HepG2 (cell line): ENCODE results near the gene NCAPG. TPM values are rescaled to one million over a fixed set of nuclear protein-coding genes. Genes with fewer than 3 reads are reported as not detected.

ENCODE experiments used
- ATAC-seq: fragments of 200-7000 bp; cut with Tn5 transposase; 3 replicates; pipeline ENCODE4 v1.9.1; 2020; ENCODE audit warnings: mild to moderate bottlenecking, moderate library complexity
- BruUV-seq: library from RNA; stranded (reverse); fragments of 400-500 nt; replicated peaks from 2 replicates; lab custom pipeline; 2021; lab: Mats Ljungman, UMichigan
- CTCF ChIA-PET: fragments of 300-600 bp; formaldehyde crosslinking; extraction: SDS; loops from one replicate; lab custom pipeline; 2021; ENCODE audit warnings: low total read pairs, inconsistent platforms, low intra/inter-chr PET ratio; lab: Yijun Ruan, JAX
- POLR2A ChIA-PET: fragments of 350-600 bp; sonication (Branson Sonifier 250); formaldehyde crosslinking; loops from one replicate; lab custom pipeline; 2020; ENCODE audit warnings: antibody characterized with exemption, inconsistent platforms; lab: Yijun Ruan, JAX
- DNase-seq: peaks from one replicate; pipeline ENCODE4 v3.0.0-alpha.2; 2015; ENCODE audit warnings: low spot score
- FAIRE-seq: peaks from 3 replicates; lab custom pipeline; 2011; peaks lifted over from hg19 to GRCh38; lab: Jason Lieb, UNC
- H2AFZ ChIP-seq: one replicate; pipeline ENCODE4 v1.6.1; 2011; ENCODE audit warnings: low read length, inconsistent platforms
- H3K27ac ChIP-seq: fragments of 300-600 bp; 3 replicates; pipeline ENCODE4 v1.8.0; 2011; ENCODE audit warnings: mixed run types, mild to moderate bottlenecking, mixed read lengths, low read length, inconsistent platforms; ENCODE audit not compliant: insufficient read depth; ENCODE audit errors: extremely low read length
- H3K27me3 ChIP-seq, 2 experiments: fragments of 200-600 bp in 1 of 2; 2 replicates in 1 of 2; 3 replicates in 1 of 2; pipeline versions ENCODE4 v1.6.0 to v1.8.0; 2011; ENCODE audit warnings: low read length in 2 of 2, mild to moderate bottlenecking in 2 of 2, moderate library complexity in 2 of 2, inconsistent platforms in 1 of 2; ENCODE audit not compliant: insufficient read depth in 2 of 2, control insufficient read depth in 1 of 2
- H3K36me3 ChIP-seq, 2 experiments: fragments of 200-600 bp in 1 of 2; replicated peaks in 1 of 2; 2 replicates in 1 of 2; 3 replicates in 1 of 2; pipeline versions ENCODE4 v1.5.1 to v1.8.0; 2011; ENCODE audit warnings: low read length in 2 of 2, inconsistent platforms in 1 of 2; ENCODE audit not compliant: insufficient read depth in 2 of 2, control insufficient read depth in 1 of 2
- H3K4me1 ChIP-seq: 2 replicates; pipeline ENCODE4 v1.5.1; 2012; ENCODE audit warnings: low read length, inconsistent platforms; ENCODE audit not compliant: insufficient read depth
- H3K4me2 ChIP-seq: 2 replicates; pipeline ENCODE4 v1.6.0; 2011; ENCODE audit warnings: low read depth, low read length, inconsistent platforms
- H3K4me3 ChIP-seq, 3 experiments: fragments of 200-600 bp in 1 of 3; sonication (generic), shearing (Covaris generic) in 1 of 3; replicated peaks in 1 of 3; 2 replicates each; pipeline ENCODE4 v1.5.1; 2011 to 2016; ENCODE audit warnings: low read length in 3 of 3, inconsistent platforms in 2 of 3, low read depth in 2 of 3, mild to moderate bottlenecking in 2 of 3, control low read depth in 1 of 3, mixed read lengths in 1 of 3; ENCODE audit not compliant: insufficient read depth in 1 of 3
- H3K79me2 ChIP-seq: one replicate; pipeline ENCODE4 v1.6.1; 2011; ENCODE audit warnings: low read length, inconsistent platforms; ENCODE audit not compliant: insufficient read depth
- H3K9ac ChIP-seq: 2 replicates; pipeline ENCODE4 v1.6.0; 2011; ENCODE audit warnings: mild to moderate bottlenecking, low read depth, low read length, inconsistent platforms; ENCODE audit not compliant: insufficient read depth
- H3K9me3 ChIP-seq: 2 replicates; pipeline ENCODE4 v1.5.1; 2012; ENCODE audit warnings: mild to moderate bottlenecking, low read length
- H4K20me1 ChIP-seq: 2 replicates; pipeline ENCODE4 v1.6.0; 2011; ENCODE audit warnings: inconsistent platforms, mild to moderate bottlenecking, low read length, moderate library complexity; ENCODE audit not compliant: insufficient read depth
- CREBL2 ChIP-seq: sonication (generic); formaldehyde crosslinking; IDR thresholded peaks from 2 replicates; pipeline ENCODE4 v1.8.1; 2023; ENCODE audit warnings: missing genetic modification reagents, mild to moderate bottlenecking, borderline replicate concordance
- CTCF ChIP-seq: sonication (generic); formaldehyde crosslinking; IDR thresholded peaks from 2 replicates; pipeline ENCODE4 v1.5.0; 2020; ENCODE audit warnings: mild to moderate bottlenecking, missing genetic modification reagents, moderate library complexity
- KDM5B ChIP-seq: sonication (generic); formaldehyde crosslinking; IDR thresholded peaks from 2 replicates; pipeline ENCODE4 v1.4.0; 2020; ENCODE audit warnings: missing genetic modification reagents, mild to moderate bottlenecking, borderline replicate concordance
- PRDM15 ChIP-seq: sonication (generic); formaldehyde crosslinking; IDR thresholded peaks from 2 replicates; pipeline ENCODE4 v1.4.0; 2020; ENCODE audit warnings: missing genetic modification reagents
- STAG1 ChIP-seq: sonication (generic); formaldehyde crosslinking; IDR thresholded peaks from 2 replicates; pipeline ENCODE4 v1.4.0; 2020; ENCODE audit warnings: missing genetic modification reagents
- WGBS: methylation state at CpG from one replicate; pipeline ENCODE4 v1.1.6; 2017; ENCODE audit warnings: low lambda C conversion rate; 5-methylcytosine and 5-hydroxymethylcytosine counted together
- in situ Hi-C: cut with HindIII; loops from 2 replicates; pipeline ENCODE4 v1.10.0; 2017; ENCODE audit warnings: low pct_unique_long_range_greater_than_20kb; ENCODE audit not compliant: extremely low pct_ligation_motif_present
- intact Hi-C: fragments of 100-400 bp; cut with micrococcal nuclease; formaldehyde crosslinking; loops from one replicate; pipeline ENCODE4 v1.10.0; 2022; ENCODE audit not compliant: unreplicated experiment
- polyA plus RNA-seq, 8 experiments: library from polyadenylated mRNA; depleted of rRNA in 3 of 8; stranded (reverse) in 7 of 8; unstranded in 1 of 8; fragments of >200 nt; fragmentation: Illumina TruSeq in 4 of 8; extraction: Trizol in 4 of 8; gene quantifications; 2 replicates each; pipeline versions ENCODE4 v1.2.1 to v1.2.3, GENCODE V29; 2011 to 2016; ENCODE audit warnings: low read depth in 4 of 8, missing spikeins in 1 of 8, mixed read lengths in 1 of 8; ENCODE audit not compliant: insufficient read depth in 1 of 8
- total RNA-seq, 5 experiments: library from RNA; depleted of rRNA; stranded (reverse); fragments of >200 nt; fragmentation: Illumina TruSeq; extraction: Trizol; gene quantifications; 2 replicates each; pipeline ENCODE4 v1.2.3, GENCODE V29; 2016; ENCODE audit warnings: low read depth in 1 of 5

The NCAPG gene
- total and polyA plus RNA-seq, 2 of the 13 experiments (the other 11 are each of a cell fraction or from before 2014, with no cell fraction given): 14.8 to 61.9 TPM

GRCh38 chr4:17785858-17786257 is 24.9 kb upstream of the NCAPG start:
- 66% methylated on average over 5 of the region's 5 CpGs for WGBS
- no peaks in the 10 kb centered on the region for H3K36me3 ChIP-seq
- H3K27me3 ChIP-seq: peaks cover 3 to 14% of the 10 kb centered on the region in 2 experiments; a peak in 4 of 5 replicates
- peaks cover 18% of the 10 kb centered on the region for H3K4me1 ChIP-seq
- in situ Hi-C loops (no loop called here), intact Hi-C loops (no loop called here)
- H3K4me2 ChIP-seq: no peak overlapping the region
- CTCF ChIA-PET: no interaction called here
- H3K4me3 ChIP-seq: no peak overlapping the region
- H4K20me1 ChIP-seq: no peaks in the 10 kb centered on the region
- H3K9ac ChIP-seq: no peak overlapping the region
- no peak overlapping the region for H3K27ac ChIP-seq
- POLR2A ChIA-PET: no interaction called here
- H3K79me2 ChIP-seq: no peaks in the 10 kb centered on the region
- peak; percentile 45; the same call in 2 of the 3 replicates for ATAC-seq
- no peak for FAIRE-seq
- DNase-seq: no peak
- TF ChIP-seq STAG1: peak; percentile 32; the same call in 1 of the 2 replicates
- TF ChIP-seq CTCF: peak; percentile 40
- no peak for TF ChIP-seq KDM5B
- TF ChIP-seq PRDM15 (CRISPR knock-in tag): no peak
- no peak for TF ChIP-seq CREBL2 (CRISPR knock-in tag)
- no TSS peak for BruUV-seq
- no peak overlapping the region for H2AFZ ChIP-seq
- H3K9me3 ChIP-seq: no peaks in the 10 kb centered on the region
